T-helper 2 cell treated with Interferon-gamma antibody and Interleukin-4, amounts not matched to agents 5 μg/mL and 100 μg/mL, for 36 hours (primary cell): Measurements from ENCODE around the gene REEP6.
"Not testable (repeated sequence)": the region's sequence is repeated elsewhere in the genome, so short reads cannot be mapped to it uniquely, and the experiment has no call there.

Experiments
- DNase-seq: peaks from one replicate; pipeline ENCODE4 v3.0.0; 2021; ENCODE audit warnings: low spot score
- H3K27ac Mint-ChIP-seq: one replicate; pipeline ENCODE4 v1.8.0; 2021; ENCODE audit warnings: mild to moderate bottlenecking, mixed read lengths
- H3K27me3 Mint-ChIP-seq: one replicate; pipeline ENCODE4 v1.8.0; 2021; ENCODE audit warnings: low read depth, mixed read lengths
- H3K36me3 Mint-ChIP-seq: one replicate; pipeline ENCODE4 v1.8.0; 2021; ENCODE audit warnings: low read depth, mixed read lengths
- H3K4me1 Mint-ChIP-seq: one replicate; pipeline ENCODE4 v1.8.0; 2021; ENCODE audit warnings: low read depth, mixed read lengths
- H3K4me3 Mint-ChIP-seq: one replicate; pipeline ENCODE4 v1.8.0; 2022; ENCODE audit warnings: mild to moderate bottlenecking, moderate library complexity, mixed read lengths
- H3K9me3 Mint-ChIP-seq: one replicate; pipeline ENCODE4 v1.8.0; 2021; ENCODE audit warnings: mixed read lengths

Gene REEP6

GRCh38 chr19:1533510-1534150, 42.6 kb downstream of the REEP6 start:
- Mint-ChIP-seq H3K9me3 (no peaks in the 10 kb centered on the region), H3K36me3 (no peaks in the 10 kb centered on the region), H3K27ac (no peak overlapping the region), H3K4me3 (no peak overlapping the region), H3K4me1 (no peaks in the 10 kb centered on the region), H3K27me3 (no peaks in the 10 kb centered on the region)
- no peak for DNase-seq

DNA sequence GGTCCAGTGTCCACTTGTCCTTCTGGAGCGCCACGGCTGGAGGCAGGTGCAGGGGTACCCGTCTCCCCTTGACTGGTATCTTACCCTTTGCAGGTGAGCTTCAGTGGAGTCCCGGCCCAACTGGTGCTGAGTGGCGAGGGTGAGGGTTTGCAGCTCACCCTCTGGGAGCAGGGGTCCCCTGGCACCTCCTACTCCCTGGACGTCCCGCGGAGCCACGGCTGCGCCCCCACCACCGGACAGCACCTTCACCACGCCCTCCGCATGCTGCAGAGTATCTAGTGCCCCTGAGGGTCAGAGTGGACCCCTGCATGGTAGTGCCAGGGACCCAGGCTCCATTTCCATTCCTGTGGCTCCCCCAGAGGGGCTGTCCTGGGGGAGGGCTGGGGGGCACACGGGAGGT, 44.0 kb downstream of the REEP6 start:
- no peaks in the 10 kb centered on the region for H3K9me3 Mint-ChIP-seq

DNA sequence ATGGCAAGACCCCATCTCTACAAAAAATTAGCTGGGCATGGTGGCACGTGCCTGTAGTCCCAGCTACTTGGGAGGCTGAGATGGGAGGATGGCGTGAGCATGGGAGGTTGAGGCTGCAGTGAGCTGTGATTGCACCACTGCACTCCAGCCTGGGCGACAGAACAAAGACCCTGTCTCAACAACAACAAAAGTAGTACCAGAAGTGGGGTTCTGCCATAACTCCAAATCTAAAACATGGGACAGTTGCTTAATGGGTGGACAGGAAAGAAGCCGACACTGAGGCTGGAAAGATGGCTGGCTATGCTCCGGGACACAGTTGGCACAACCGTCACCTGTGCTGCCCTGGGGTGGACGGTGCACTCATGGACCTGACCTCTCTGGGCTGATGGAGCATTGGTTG, 44.7 kb downstream of the REEP6 start:
- H3K27ac Mint-ChIP-seq, H3K4me3 Mint-ChIP-seq, H3K27me3 Mint-ChIP-seq, H3K9me3 Mint-ChIP-seq, H3K36me3 Mint-ChIP-seq, DNase-seq, H3K4me1 Mint-ChIP-seq: not testable (repeated sequence)

More for the DNA sequence above, 44.0 kb downstream of the REEP6 start:
- Mint-ChIP-seq H3K4me3 (no peak overlapping the region), H3K36me3 (no peaks in the 10 kb centered on the region), H3K27me3 (no peaks in the 10 kb centered on the region), H3K27ac (no peak overlapping the region), H3K4me1 (no peaks in the 10 kb centered on the region)
- no peak for DNase-seq

DNA sequence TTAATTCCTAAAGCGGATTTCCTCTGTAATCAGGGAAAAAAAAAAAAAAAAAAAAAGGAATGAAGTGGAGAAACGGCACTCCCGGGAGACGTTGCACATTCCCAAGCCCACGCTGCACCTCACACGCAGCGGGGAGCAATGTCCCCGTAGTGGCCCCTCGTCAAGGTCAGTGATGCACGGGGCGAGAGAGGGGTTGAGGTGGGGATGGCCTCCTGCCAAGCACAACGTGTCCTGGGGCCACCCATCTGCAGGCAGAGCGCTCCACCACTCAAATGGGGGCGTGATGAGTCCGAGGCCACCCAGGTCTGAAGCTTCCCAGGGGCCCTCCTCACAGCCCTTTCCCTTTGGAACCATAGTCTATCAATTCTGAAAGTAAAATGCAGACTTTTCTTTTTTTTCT, 48.0 kb downstream of the REEP6 start:
- Mint-ChIP-seq H3K27me3 (peaks cover 9% of the 10 kb centered on the region), H3K4me1 (peaks cover 3% of the 10 kb centered on the region), H3K27ac (no peak overlapping the region), H3K9me3 (no peaks in the 10 kb centered on the region), H3K36me3 (no peaks in the 10 kb centered on the region), H3K4me3 (no peak overlapping the region)
- DNase-seq = no peak

- not testable (repeated sequence) for H3K27me3 Mint-ChIP-seq, DNase-seq, H3K4me1 Mint-ChIP-seq, H3K36me3 Mint-ChIP-seq, H3K4me3 Mint-ChIP-seq, H3K9me3 Mint-ChIP-seq, H3K27ac Mint-ChIP-seq
These were observed 48.8 kb downstream of the REEP6 start for GRCh38 chr19:1539749-1540148.

GRCh38 chr19:1540365-1540925, 49.5 kb downstream of the REEP6 start:
- no peak overlapping the region for H3K27ac Mint-ChIP-seq
- peaks cover 3% of the 10 kb centered on the region for H3K4me1 Mint-ChIP-seq
- no peak overlapping the region for H3K4me3 Mint-ChIP-seq
- H3K36me3 Mint-ChIP-seq = no peaks in the 10 kb centered on the region
- H3K9me3 Mint-ChIP-seq = no peaks in the 10 kb centered on the region
- no peak for DNase-seq
- peaks cover 9% of the 10 kb centered on the region for H3K27me3 Mint-ChIP-seq
